Activated naive CD4-positive, alpha-beta T cell treated with anti-CD3 and anti-CD28 coated beads for 36 hours (primary cell): Measurements from ENCODE around the gene EBLN1. TPM values are rescaled to one million over a fixed set of nuclear protein-coding genes. Genes with fewer than 3 reads are reported as not detected.
A peak's percentile ranks its signal among the peaks of the same experiment; 100 is the strongest.

ENCODE experiments used
- CTCF ChIA-PET: fragments of 350-600 bp; sonication (Branson Sonifier 250); formaldehyde crosslinking; loops from one replicate; lab custom pipeline; 2021; ENCODE audit warnings: antibody characterized with exemption; lab: Charles Lee
- DNase-seq: peaks from one replicate; pipeline ENCODE4 v3.0.0-alpha.2; 2020
- H3K27ac Mint-ChIP-seq: one replicate; pipeline ENCODE4 v1.8.0; 2021; ENCODE audit warnings: mild to moderate bottlenecking, mixed read lengths
- H3K27me3 Mint-ChIP-seq: one replicate; pipeline ENCODE4 v1.8.0; 2021; ENCODE audit warnings: low read depth, mixed read lengths
- H3K36me3 Mint-ChIP-seq: one replicate; pipeline ENCODE4 v1.8.0; 2021; ENCODE audit warnings: low read depth, mixed read lengths
- H3K4me1 Mint-ChIP-seq: one replicate; pipeline ENCODE4 v1.8.0; 2021; ENCODE audit warnings: low read depth, mixed read lengths
- H3K4me3 Mint-ChIP-seq: one replicate; pipeline ENCODE4 v1.8.0; 2021; ENCODE audit warnings: mild to moderate bottlenecking, moderate library complexity, mixed read lengths
- H3K9me3 Mint-ChIP-seq: one replicate; pipeline ENCODE4 v1.8.0; 2021; ENCODE audit warnings: mixed read lengths
- intact Hi-C: fragments of 100-400 bp; cut with micrococcal nuclease; formaldehyde crosslinking; loops from one replicate; pipeline ENCODE4 v1.15.1; 2023
- total RNA-seq, 2 experiments: library from RNA; stranded (reverse); gene quantifications; one replicate each; pipeline ENCODE4 v1.2.3, GENCODE V29; 2021

The EBLN1 gene
- total RNA-seq, 2 experiments from 2014 or later, result not detected

DNA sequence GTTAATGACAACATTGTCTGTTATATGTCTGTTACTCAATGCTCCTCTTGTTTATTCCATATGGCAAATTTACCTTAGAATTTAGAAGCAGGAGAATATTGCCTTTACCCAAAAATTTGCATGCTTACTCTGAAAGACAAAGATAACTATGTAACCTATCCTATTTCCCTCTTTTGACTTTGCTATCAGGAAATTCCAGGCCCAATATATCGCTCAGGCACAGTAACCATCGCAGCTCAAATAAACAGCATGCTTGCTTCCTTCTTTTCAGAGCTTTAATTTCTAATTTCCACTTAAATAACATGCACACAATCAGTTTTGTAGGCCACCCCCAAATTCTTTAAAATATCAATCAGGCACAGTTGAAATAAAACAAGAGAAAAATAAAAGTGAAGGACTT, 57.8 kb downstream of the EBLN1 start:
- Mint-ChIP-seq H3K4me1 (peaks cover 16% of the 10 kb centered on the region), H3K27me3 (no peaks in the 10 kb centered on the region), H3K36me3 (no peaks in the 10 kb centered on the region), H3K4me3 (no peak overlapping the region), H3K9me3 (no peaks in the 10 kb centered on the region), H3K27ac (no peak overlapping the region)
- no peak for DNase-seq
- intact Hi-C loops, result no loop called here
- CTCF ChIA-PET, result interaction anchor here (1.1 kb wide), 1 partner anchor 166 kb away, joined by 4 read pairs; no protein-coding TSS in a partner anchor

DNA sequence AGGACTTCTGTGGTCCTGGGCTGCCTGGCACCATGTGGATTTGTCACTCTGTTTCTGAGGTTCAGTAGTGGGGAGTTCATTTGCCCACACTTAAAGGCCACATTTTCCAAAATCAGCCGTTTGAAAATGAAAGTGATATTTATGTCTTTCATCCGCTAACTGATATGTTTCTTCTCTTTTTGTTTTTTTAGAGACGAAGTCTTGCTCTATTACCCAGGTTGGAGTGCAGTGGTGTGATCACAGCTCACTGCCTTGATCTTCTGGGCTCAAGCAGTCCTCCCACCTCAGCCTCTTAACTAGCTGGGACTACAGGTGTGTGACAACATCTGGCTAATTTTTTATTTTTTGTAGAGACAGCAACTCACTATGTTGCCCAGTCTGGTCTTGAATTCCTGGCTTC, 58.6 kb downstream of the EBLN1 start:
- no peaks in the 10 kb centered on the region for H3K9me3 Mint-ChIP-seq
- no peaks in the 10 kb centered on the region for H3K27me3 Mint-ChIP-seq
- no peaks in the 10 kb centered on the region for H3K36me3 Mint-ChIP-seq
- CTCF ChIA-PET, result interaction anchor here (0.7 kb wide), 1 partner anchor 24 kb away, joined by 3 read pairs; no protein-coding TSS in a partner anchor
- DNase-seq, result no peak
- H3K4me1 Mint-ChIP-seq, result peaks cover 16% of the 10 kb centered on the region
- H3K27ac Mint-ChIP-seq, result peak overlapping the region; percentile 20
- intact Hi-C loops, result no loop called here
- H3K4me3 Mint-ChIP-seq, result peak overlapping the region; percentile 35

Other genes with a start within 250 kb of the EBLN1 start
- 10 to 100 TPM; 18.0 to 18.8 TPM for gene DNAJC1, start 214.3 kb downstream of the EBLN1 start, total RNA-seq
- gene COMMD3, start 98.4 kb upstream of the EBLN1 start, total RNA-seq, result 10 to 100 TPM; 64.5 to 69.4 TPM
- 10 to 100 TPM; 28.2 to 32.1 TPM for gene BMI1, start 103.1 kb upstream of the EBLN1 start, total RNA-seq
- not detected for gene SPAG6, start 127.5 kb upstream of the EBLN1 start, total RNA-seq